SU-DHL-6 (cell line): ENCODE measurements around the gene STX18.
"Not testable (repeated sequence)": the region's sequence is repeated elsewhere in the genome, so short reads cannot be mapped to it uniquely, and the experiment has no call there.

ENCODE experiments used
- H2AFZ ChIP-seq: fragments of 200-600 bp; sonication (generic); 2 replicates; pipeline ENCODE4 v1.6.1; 2014; ENCODE audit warnings: low read depth, mild to moderate bottlenecking, moderate library complexity, mixed read lengths, antibody characterized with exemption, low read length; ENCODE audit not compliant: severe bottlenecking
- H3F3A ChIP-seq: fragments of 200-600 bp; shearing (Covaris generic); 2 replicates; pipeline ENCODE4 v1.6.0; 2016; ENCODE audit warnings: antibody characterized with exemption, mild to moderate bottlenecking; ENCODE audit not compliant: insufficient read depth
- H3K27ac ChIP-seq: fragments of 200-600 bp; sonication (generic); 2 replicates; pipeline ENCODE4 v1.5.1; 2016; ENCODE audit warnings: low read depth, mild to moderate bottlenecking, low read length, moderate library complexity, mixed read lengths
- H3K27me3 ChIP-seq: fragments of 200-600 bp; sonication (generic), shearing (Covaris generic); 2 replicates; pipeline ENCODE4 v1.6.0; 2014; ENCODE audit warnings: mild to moderate bottlenecking, low read length
- H3K36me3 ChIP-seq: fragments of 200-600 bp; sonication (generic); 2 replicates; pipeline ENCODE4 v1.6.1; 2014; ENCODE audit warnings: mild to moderate bottlenecking, low read length, mixed read lengths
- H3K4me2 ChIP-seq: fragments of 300-600, 200-600 bp; shearing (Covaris generic), sonication (generic); 2 replicates; pipeline ENCODE4 v1.6.0; 2014; ENCODE audit warnings: low read length, low read depth, mild to moderate bottlenecking; ENCODE audit not compliant: poor library complexity, severe bottlenecking
- H3K4me3 ChIP-seq: fragments of 200-600 bp; sonication (generic); 2 replicates; pipeline ENCODE4 v1.5.1; 2014; ENCODE audit warnings: antibody characterized with exemption, low read length, mild to moderate bottlenecking, mixed read lengths; ENCODE audit not compliant: insufficient read depth, poor library complexity, severe bottlenecking
- H3K79me2 ChIP-seq: fragments of 200-600 bp; sonication (generic); 2 replicates; pipeline ENCODE4 v1.6.1; 2014; ENCODE audit warnings: mild to moderate bottlenecking, low read length, moderate library complexity; ENCODE audit not compliant: insufficient read depth
- H3K9ac ChIP-seq: fragments of 200-600 bp; sonication (generic); 2 replicates; pipeline ENCODE4 v1.7.0; 2014; ENCODE audit warnings: mild to moderate bottlenecking, low read length
- H3K9me2 ChIP-seq: fragments of 200-600 bp; sonication (generic); replicated peaks from 2 replicates; pipeline ENCODE4 v1.6.1; 2014; ENCODE audit warnings: low read length; ENCODE audit not compliant: insufficient read depth
- H3K9me3 ChIP-seq: fragments of 200-600 bp; sonication (generic); 2 replicates; pipeline ENCODE4 v1.6.1; 2014; ENCODE audit warnings: low read length, mixed read lengths; ENCODE audit not compliant: insufficient read depth
- H4K20me1 ChIP-seq: fragments of 200-600 bp; sonication (generic); 2 replicates; pipeline ENCODE4 v1.6.1; 2014; ENCODE audit warnings: low read depth, mild to moderate bottlenecking, antibody characterized with exemption, low read length, moderate library complexity, mixed read lengths
- EZH2phosphoT487 ChIP-seq: fragments of 200-600 bp; sonication (generic), shearing (Covaris generic); conservative IDR thresholded peaks from 2 replicates; pipeline ENCODE4 v1.6.1; 2018; ENCODE audit warnings: mild to moderate bottlenecking, antibody characterized with exemption, low read length, moderate library complexity, mixed read lengths
- TF ChIP-seq, protein P1 (sequence below): fragments of 200-600 bp; sonication (generic); IDR thresholded peaks from one replicate; pipeline ENCODE4 v1.5.1; 2017; ENCODE audit warnings: antibody characterized with exemption, mild to moderate bottlenecking, low read length, moderate library complexity; ENCODE audit not compliant: insufficient read depth, poor library complexity, severe bottlenecking

The STX18 gene

DNA sequence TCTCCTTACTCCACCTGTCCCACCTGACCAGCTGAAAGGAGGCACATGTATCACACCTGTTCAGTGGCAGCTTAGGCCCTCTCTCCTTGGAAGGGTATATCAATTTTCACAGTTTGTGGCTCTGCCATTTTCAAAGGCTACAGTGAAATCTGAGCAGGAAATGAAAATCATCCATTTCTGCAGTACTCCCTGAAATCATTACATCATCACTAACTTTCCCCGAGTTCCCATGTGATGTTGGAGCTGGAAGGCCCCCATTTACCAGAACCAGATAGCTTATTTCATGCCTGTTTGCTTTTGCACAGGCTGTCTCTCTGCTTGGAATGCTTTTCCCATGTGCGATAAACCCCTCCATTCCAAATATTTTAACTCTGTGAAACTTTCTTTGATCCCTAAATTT lies 31.0 kb upstream of the STX18 start:
- Histone ChIP-seq H2AFZ (no peak overlapping the region), H3K27me3 (no peaks in the 10 kb centered on the region), H3K9me3 (no peaks in the 10 kb centered on the region), H3K79me2 (no peaks in the 10 kb centered on the region), H3K4me3 (no peak overlapping the region), H3K4me2 (no peak overlapping the region), H3K9ac (no peak overlapping the region), H3F3A (no peaks in the 10 kb centered on the region), H3K27ac (no peak overlapping the region), H4K20me1 (no peaks in the 10 kb centered on the region), H3K36me3 (no peaks in the 10 kb centered on the region), H3K9me2 (no peaks in the 10 kb centered on the region)
- TF ChIP-seq, protein P1, sequence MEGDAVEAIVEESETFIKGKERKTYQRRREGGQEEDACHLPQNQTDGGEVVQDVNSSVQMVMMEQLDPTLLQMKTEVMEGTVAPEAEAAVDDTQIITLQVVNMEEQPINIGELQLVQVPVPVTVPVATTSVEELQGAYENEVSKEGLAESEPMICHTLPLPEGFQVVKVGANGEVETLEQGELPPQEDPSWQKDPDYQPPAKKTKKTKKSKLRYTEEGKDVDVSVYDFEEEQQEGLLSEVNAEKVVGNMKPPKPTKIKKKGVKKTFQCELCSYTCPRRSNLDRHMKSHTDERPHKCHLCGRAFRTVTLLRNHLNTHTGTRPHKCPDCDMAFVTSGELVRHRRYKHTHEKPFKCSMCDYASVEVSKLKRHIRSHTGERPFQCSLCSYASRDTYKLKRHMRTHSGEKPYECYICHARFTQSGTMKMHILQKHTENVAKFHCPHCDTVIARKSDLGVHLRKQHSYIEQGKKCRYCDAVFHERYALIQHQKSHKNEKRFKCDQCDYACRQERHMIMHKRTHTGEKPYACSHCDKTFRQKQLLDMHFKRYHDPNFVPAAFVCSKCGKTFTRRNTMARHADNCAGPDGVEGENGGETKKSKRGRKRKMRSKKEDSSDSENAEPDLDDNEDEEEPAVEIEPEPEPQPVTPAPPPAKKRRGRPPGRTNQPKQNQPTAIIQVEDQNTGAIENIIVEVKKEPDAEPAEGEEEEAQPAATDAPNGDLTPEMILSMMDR, result no peak
- no peak for TF ChIP-seq EZH2phosphoT487

DNA sequence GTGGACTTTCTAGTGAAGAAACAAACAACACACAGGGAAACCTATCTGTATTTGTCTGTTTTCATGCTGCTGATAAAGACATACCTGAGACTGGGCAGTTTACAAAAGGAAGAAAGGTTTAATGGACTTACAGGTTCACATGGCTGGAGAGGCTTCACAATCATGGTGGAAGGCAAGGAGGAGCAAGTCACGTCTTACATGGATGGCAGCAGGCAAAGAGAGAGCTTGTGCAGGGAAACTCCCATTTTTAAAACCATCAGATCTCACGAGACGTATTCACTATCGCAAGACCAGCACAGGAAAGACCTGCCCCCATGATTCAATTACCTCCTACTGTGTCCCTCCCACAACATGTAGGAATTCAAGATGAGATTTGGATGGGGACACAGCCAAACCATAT lies 28.0 kb upstream of the STX18 start:
- not testable (repeated sequence) for H3K9me3 ChIP-seq, H3K27ac ChIP-seq, H3K9ac ChIP-seq, H4K20me1 ChIP-seq, H3K36me3 ChIP-seq, H3K27me3 ChIP-seq, H3K79me2 ChIP-seq, H3F3A ChIP-seq, H3K9me2 ChIP-seq, H3K4me3 ChIP-seq, H2AFZ ChIP-seq, H3K4me2 ChIP-seq

DNA sequence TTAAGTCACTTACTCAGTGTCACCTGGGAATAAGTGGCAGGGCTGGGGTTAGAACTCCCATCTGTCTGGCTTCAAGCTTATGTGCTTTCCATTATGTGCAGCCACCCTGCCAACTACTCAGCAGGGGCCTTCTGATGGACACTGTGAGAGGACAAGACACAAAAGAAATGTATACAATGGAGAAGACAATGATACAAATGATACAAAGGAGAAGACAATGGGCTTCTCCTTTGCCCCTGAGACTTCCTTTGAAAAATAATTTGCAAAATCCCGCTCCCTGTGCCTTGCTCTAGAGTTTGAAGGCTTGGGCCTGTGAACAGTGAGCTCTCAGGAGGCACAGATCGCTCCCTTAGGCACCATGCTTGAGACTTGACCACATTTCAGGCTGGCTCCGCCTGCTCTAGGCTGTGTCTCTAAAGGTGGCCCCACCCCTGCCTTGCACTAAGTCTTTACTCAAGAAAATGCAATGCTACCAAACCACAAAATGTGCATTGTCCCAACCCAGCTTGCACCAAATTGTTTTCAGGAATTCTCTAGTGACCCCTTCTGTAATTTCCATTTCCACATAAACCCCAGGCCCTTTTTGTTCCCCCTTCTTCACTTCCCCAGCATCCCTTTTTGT lies 27.1 kb upstream of the STX18 start:
- H3K9me3 ChIP-seq, result no peaks in the 10 kb centered on the region
- no peaks in the 10 kb centered on the region for H3K36me3 ChIP-seq
- H3K9me2 ChIP-seq, result no peaks in the 10 kb centered on the region

DNA sequence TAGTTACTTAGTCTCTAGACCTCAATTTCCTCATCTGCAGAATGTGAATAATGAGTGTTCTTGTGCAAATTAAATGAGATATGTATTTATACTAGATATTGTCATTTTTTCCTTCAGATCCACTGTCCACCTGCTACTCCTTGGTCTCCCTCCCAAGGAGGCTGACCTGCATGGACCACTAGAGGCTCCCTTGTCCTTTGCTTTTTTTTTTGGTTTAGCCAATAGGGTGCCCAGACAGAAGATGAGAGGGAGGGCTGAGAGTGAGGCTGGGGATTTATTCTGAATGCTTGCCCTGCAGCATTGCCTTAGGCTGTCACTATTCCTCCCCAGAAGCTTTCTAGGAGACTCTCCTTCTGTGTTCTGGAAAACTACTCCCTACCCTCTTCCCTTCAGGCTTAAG lies 24.5 kb upstream of the STX18 start:
- not testable (repeated sequence) for H3F3A ChIP-seq

More for the DNA sequence above, 27.1 kb upstream of the STX18 start:
- Histone ChIP-seq H3K4me2 (no peak overlapping the region), H3K4me3 (no peak overlapping the region), H3K9ac (no peak overlapping the region), H3K79me2 (no peaks in the 10 kb centered on the region), H3K27me3 (no peaks in the 10 kb centered on the region), H3K27ac (no peak overlapping the region), H3F3A (no peaks in the 10 kb centered on the region), H2AFZ (no peak overlapping the region), H4K20me1 (no peaks in the 10 kb centered on the region)
- no peak for TF ChIP-seq EZH2phosphoT487
- TF ChIP-seq, protein P1, result no peak

More for the DNA sequence above, 24.5 kb upstream of the STX18 start:
- not testable (repeated sequence) for H3K27me3 ChIP-seq, H3K27ac ChIP-seq, H3K4me3 ChIP-seq, H2AFZ ChIP-seq, H3K9ac ChIP-seq, H3K79me2 ChIP-seq, H3K36me3 ChIP-seq, H3K4me2 ChIP-seq, H4K20me1 ChIP-seq, H3K9me3 ChIP-seq, H3K9me2 ChIP-seq
